Psoas muscle (tissue), 8 donors: ENCODE measurements around the gene ZFP36L2. TPM values are rescaled to one million over a fixed set of nuclear protein-coding genes. Genes with fewer than 3 reads are reported as not detected.

ENCODE experiments used
- ATAC-seq, 4 donors: fragments of 200-7000 bp; cut with Tn5 transposase; one replicate each; pipeline ENCODE4 v1.9.1; 2020; ENCODE audit warnings: moderate library complexity in 3 of 4, mild to moderate bottlenecking in 2 of 4
- DNase-seq, 2 donors: peaks; one replicate each; pipeline ENCODE4 v3.0.0-alpha.2; 2020
- H3K27ac ChIP-seq: fragments of 200-600 bp; one replicate; pipeline ENCODE4 v1.8.0; 2022
- H3K27me3 ChIP-seq, 3 donors: fragments of 200-600 bp in 1 of 3; one replicate each; pipeline versions ENCODE4 v1.6.1 to v1.8.0; 2013 to 2022; ENCODE audit warnings: low read length in 2 of 3, mild to moderate bottlenecking in 2 of 3, moderate library complexity in 1 of 3; ENCODE audit not compliant: insufficient read depth in 3 of 3
- H3K36me3 ChIP-seq, 2 donors: fragments of 200-600 bp in 1 of 2; one replicate each; pipeline versions ENCODE4 v1.6.1 to v1.8.0; 2013 to 2022; ENCODE audit warnings: low read depth in 1 of 2, mild to moderate bottlenecking in 1 of 2, moderate library complexity in 1 of 2; ENCODE audit not compliant: insufficient read depth in 1 of 2
- H3K4me1 ChIP-seq: fragments of 200-600 bp; one replicate; pipeline ENCODE4 v1.8.0; 2022
- H3K4me3 ChIP-seq: fragments of 200-600 bp; one replicate; pipeline ENCODE4 v1.8.0; 2022; ENCODE audit warnings: mild to moderate bottlenecking
- H3K9me3 ChIP-seq: fragments of 200-600 bp; one replicate; pipeline ENCODE4 v1.8.0; 2022
- WGBS, 3 donors: extraction: QIAGEN DNeasy Blood & Tissue Kit; methylation state at CpG; one replicate each; pipeline versions ENCODE4 v1.1.6 to v1.1.7; 2013; 5-methylcytosine and 5-hydroxymethylcytosine counted together
- intact Hi-C, 2 donors: fragments of 100-400 bp; cut with DNase I; formaldehyde crosslinking; loops; one replicate each; pipeline versions ENCODE4 v1.11.0 to v1.14.2; 2022
- polyA plus RNA-seq, 3 donors: library from polyadenylated mRNA; stranded (reverse); fragments of 200-250 nt; gene quantifications; one replicate each; pipeline ENCODE4 v1.2.3, GENCODE V29; 2013
- total RNA-seq, 4 donors: library from RNA; stranded (reverse); fragmentation: NEBNext Ultra II Directional in 2 of 4; extraction: Animal tissue kit (Norgen Biotek cat#: 25700) in 2 of 4; gene quantifications; one replicate each; pipeline versions ENCODE4 v1.2.1 to v1.2.4, GENCODE V29; 2021 to 2023
- TF ChIP-seq, protein P1 (sequence below): fragments of 200-600 bp; IDR thresholded peaks from one replicate; pipeline ENCODE4 v1.8.0; 2022; ENCODE audit warnings: antibody characterized with exemption
- donor health status: healthy with polysubstance abuse.
- donor health status: DM: no; HTN: no; CAD: no; lungs with moderate emphysema.
- donor health status: Bipolar disorder and iron deficiency.
- donor health status: healthy.
- donor health status: DM: yes; HTN: yes; CAD: no.
- donor health status: DM: no; HTN: no; CAD: no.
- donor health status: DM: no; HTN: no; CAD: no.
- donor health status: DM: yes; HTN: yes; CAD: no.

ZFP36L2 gene
- total and polyA plus RNA-seq, 7 donors, result 26.3 to 103 (median 48.9) TPM

DNA sequence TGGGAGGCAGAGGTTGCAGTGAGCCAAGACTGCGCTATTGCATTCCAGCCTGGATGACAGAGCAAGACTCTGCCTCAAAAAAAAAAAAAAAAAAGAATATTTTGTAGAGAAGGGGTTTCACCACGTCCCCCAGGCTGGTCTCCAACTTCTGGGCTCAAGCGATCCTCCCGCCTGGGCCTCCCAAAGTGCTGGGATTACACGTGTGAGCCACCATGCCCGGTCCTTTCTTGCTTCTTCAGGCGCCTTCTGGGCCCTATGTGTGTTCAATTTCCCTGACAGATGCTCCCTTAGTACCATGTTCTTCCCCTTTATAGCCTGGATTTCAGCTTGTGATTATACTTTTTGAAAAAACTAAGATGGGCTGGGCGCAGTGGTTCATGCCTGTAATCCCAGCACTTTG is 9.8 kb downstream of the ZFP36L2 start:
- no peak for DNase-seq
- TF ChIP-seq, protein P1, sequence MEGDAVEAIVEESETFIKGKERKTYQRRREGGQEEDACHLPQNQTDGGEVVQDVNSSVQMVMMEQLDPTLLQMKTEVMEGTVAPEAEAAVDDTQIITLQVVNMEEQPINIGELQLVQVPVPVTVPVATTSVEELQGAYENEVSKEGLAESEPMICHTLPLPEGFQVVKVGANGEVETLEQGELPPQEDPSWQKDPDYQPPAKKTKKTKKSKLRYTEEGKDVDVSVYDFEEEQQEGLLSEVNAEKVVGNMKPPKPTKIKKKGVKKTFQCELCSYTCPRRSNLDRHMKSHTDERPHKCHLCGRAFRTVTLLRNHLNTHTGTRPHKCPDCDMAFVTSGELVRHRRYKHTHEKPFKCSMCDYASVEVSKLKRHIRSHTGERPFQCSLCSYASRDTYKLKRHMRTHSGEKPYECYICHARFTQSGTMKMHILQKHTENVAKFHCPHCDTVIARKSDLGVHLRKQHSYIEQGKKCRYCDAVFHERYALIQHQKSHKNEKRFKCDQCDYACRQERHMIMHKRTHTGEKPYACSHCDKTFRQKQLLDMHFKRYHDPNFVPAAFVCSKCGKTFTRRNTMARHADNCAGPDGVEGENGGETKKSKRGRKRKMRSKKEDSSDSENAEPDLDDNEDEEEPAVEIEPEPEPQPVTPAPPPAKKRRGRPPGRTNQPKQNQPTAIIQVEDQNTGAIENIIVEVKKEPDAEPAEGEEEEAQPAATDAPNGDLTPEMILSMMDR, result no peak
- Histone ChIP-seq H3K36me3 (no peaks in the 10 kb centered on the region), H3K27me3 (no peaks in the 10 kb centered on the region), H3K4me1 (peaks cover 45% of the 10 kb centered on the region), H3K27ac (peak overlapping the region; percentile 65), H3K9me3 (no peaks in the 10 kb centered on the region), H3K4me3 (no peak overlapping the region)
- WGBS, 3 donors, result 91 to 96% (median 92%) methylated on average over 7 to 8 of the region's 8 CpGs
- ATAC-seq, result no peak
- intact Hi-C loops, result loop anchor here in 1 of 2 donors (2.0 kb wide), 1 partner anchor 36 kb away; no protein-coding TSS in a partner anchor

DNA sequence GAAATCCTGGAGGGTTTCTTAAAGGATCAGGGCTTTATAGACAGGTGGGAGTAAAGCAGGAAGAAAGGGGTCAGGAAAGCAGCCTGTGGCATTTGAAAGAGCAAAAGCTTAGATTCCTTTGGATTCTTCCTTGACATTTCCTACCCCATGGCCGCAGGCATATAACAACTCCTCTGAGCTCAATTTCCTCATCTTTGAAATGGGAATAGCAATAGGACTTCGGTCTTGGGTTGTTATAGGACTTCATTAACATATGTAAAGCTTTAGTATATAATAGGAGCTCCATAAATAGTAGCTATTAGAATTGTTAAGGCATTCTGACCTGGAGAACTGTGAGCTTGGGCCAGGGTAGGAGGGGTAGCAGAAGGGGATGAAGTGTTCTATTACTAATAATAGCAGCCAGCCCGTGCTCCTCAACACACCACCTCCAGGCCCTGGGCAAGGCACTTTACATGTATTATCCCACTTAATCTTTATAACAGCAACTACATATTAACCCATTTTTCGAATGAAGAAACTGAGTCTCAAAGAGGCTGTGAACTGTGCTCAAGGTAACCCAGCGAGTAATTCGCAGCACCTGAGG is 10.6 kb downstream of the ZFP36L2 start:
- no peak for DNase-seq

DNA sequence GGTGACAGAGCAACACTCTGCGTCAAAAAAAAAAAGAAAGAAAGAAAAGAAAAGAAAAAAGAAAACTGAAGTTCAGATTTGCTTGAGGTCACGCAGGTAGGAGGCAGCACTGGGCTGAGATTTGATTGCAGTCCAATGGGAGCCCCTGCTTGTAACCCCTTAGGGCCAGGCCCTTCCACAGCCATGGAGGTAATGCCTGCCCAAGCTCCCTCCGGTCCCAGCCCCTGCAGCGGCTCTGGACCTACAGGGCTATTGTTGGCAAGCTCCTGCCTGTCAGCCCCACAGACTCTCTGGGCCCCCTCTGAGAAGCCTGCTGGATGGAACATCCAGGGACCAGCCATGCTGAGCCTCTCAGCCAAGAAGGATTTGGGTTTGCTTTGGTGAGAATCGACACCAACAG is 12.2 kb downstream of the ZFP36L2 start:
- intact Hi-C loops, result no loop called here
- H3K36me3 ChIP-seq, result no peaks in the 10 kb centered on the region
- no peaks in the 10 kb centered on the region for H3K9me3 ChIP-seq
- no peak overlapping the region for H3K4me3 ChIP-seq
- 84 to 87% (median 84%) methylated on average over 5 of the region's 5 CpGs for WGBS, 3 donors
- ATAC-seq, result no peak
- DNase-seq, result no peak
- no peak overlapping the region for H3K27ac ChIP-seq
- H3K27me3 ChIP-seq, result no peaks in the 10 kb centered on the region
- TF ChIP-seq, protein P1, result no peak
- peaks cover 26% of the 10 kb centered on the region for H3K4me1 ChIP-seq

More for the DNA sequence above, 10.6 kb downstream of the ZFP36L2 start:
- Histone ChIP-seq H3K36me3 (no peaks in the 10 kb centered on the region), H3K9me3 (no peaks in the 10 kb centered on the region), H3K4me1 (peaks cover 36% of the 10 kb centered on the region), H3K27ac (peak overlapping the region; percentile 65), H3K27me3 (no peaks in the 10 kb centered on the region), H3K4me3 (no peak overlapping the region)
- 72 to 77% (median 73%) methylated on average over 6 of the region's 6 CpGs for WGBS, 3 donors
- peak in 2 of 4 donors; percentile 31 to 36 for ATAC-seq
- TF ChIP-seq, protein P1, result no peak
- intact Hi-C loops, result loop anchor here in 1 of 2 donors (2.0 kb wide), 1 partner anchor 35 kb away; no protein-coding TSS in a partner anchor

DNA sequence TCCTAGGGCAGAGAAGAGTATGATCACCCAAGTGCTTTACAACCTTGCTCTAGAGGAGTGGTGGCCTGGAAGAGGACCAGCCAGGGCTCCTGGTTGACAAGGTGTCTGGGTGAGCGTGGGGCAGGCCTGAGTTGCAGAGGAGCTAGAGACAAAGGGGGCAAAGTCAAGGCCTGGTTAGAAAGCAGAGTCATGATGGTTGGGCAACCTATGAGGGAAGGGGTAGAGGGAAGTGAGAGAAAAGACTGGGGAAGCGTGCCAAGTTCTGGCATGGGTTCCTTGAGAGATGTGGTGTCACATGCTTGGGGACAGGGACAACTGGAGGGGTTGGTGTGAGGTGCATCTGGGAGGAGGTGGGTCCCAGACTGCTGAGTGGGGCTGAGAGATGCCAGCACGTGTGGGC is 13.5 kb downstream of the ZFP36L2 start:
- peak in 2 of 4 donors; percentile 8 to 11 for ATAC-seq
- H3K4me3 ChIP-seq, result no peak overlapping the region
- intact Hi-C loops, result no loop called here
- DNase-seq, result peak in 1 of 2 donors; percentile 47
- TF ChIP-seq, protein P1, result no peak
- H3K9me3 ChIP-seq, result no peaks in the 10 kb centered on the region
- no peaks in the 10 kb centered on the region for H3K36me3 ChIP-seq
- H3K27me3 ChIP-seq, result no peaks in the 10 kb centered on the region
- H3K4me1 ChIP-seq, result peaks cover 17% of the 10 kb centered on the region
- no peak overlapping the region for H3K27ac ChIP-seq
- WGBS, 3 donors, result 75 to 89% (median 78%) methylated on average over 3 of the region's 3 CpGs
